GM12875 (cell line): Measurements from ENCODE around the gene POLR1G.
"Not testable (repeated sequence)": the region's sequence is repeated elsewhere in the genome, so short reads cannot be mapped to it uniquely, and the experiment has no call there.

Experiments used
- H3K4me3 ChIP-seq: one replicate; pipeline ENCODE4 v1.5.1; 2011; ENCODE audit warnings: low read depth, low read length, control low read depth
- CTCF ChIP-seq: IDR thresholded peaks from 2 replicates; pipeline ENCODE4 v1.5.1; 2011; ENCODE audit warnings: low read depth, mild to moderate bottlenecking, control low read depth, inconsistent platforms, low read length, moderate library complexity, borderline replicate concordance; ENCODE audit not compliant: insufficient read depth

The POLR1G gene

GRCh38 chr19:45405435-45406225, 814 bp upstream of the POLR1G start:
- peak overlapping the region; percentile 82 for H3K4me3 ChIP-seq
- TF ChIP-seq CTCF: no peak

- H3K4me3 ChIP-seq: peak overlapping the region; percentile 82
- no peak for TF ChIP-seq CTCF
Observed at GRCh38 chr19:45407091-45407375, 589 bp downstream of the POLR1G start.

- H3K4me3 ChIP-seq: not testable (repeated sequence)
Observed at GRCh38 chr19:45407585-45407984, 1.1 kb downstream of the POLR1G start.

GRCh38 chr19:45408121-45408520, 1.7 kb downstream of the POLR1G start:
- H3K4me3 ChIP-seq: no peak overlapping the region
- no peak for TF ChIP-seq CTCF

- TF ChIP-seq CTCF: no peak
- H3K4me3 ChIP-seq: no peak overlapping the region
Observed at GRCh38 chr19:45408830-45409556, 2.5 kb downstream of the POLR1G start.

- no peak for TF ChIP-seq CTCF
- no peak overlapping the region for H3K4me3 ChIP-seq
Observed at GRCh38 chr19:45409557-45409920, 3.1 kb downstream of the POLR1G start.

- not testable (repeated sequence) for H3K4me3 ChIP-seq
Observed at GRCh38 chr19:45410330-45410729, 3.9 kb downstream of the POLR1G start.

- H3K4me3 ChIP-seq: no peak overlapping the region
- no peak for TF ChIP-seq CTCF
Observed at GRCh38 chr19:45413497-45413896, 7.1 kb downstream of the POLR1G start.
